Activated naive CD4-positive, alpha-beta T cell treated with anti-CD3 and anti-CD28 coated beads, Interleukin-2, amount 10 ng/mL, durations not matched to agents 7 days and 5 days (primary cell): ENCODE data around the gene TAL1.

Experiments used
- CTCF ChIA-PET: fragments of 350-600 bp; sonication (Branson Sonifier 250); formaldehyde crosslinking; loops from one replicate; lab custom pipeline; 2021; ENCODE audit warnings: antibody characterized with exemption; lab: Charles Lee
- DNase-seq: peaks from one replicate; pipeline ENCODE4 v3.0.0-alpha.2; 2020
- H3K27ac Mint-ChIP-seq: one replicate; pipeline ENCODE4 v1.8.0; 2021; ENCODE audit warnings: mild to moderate bottlenecking, moderate library complexity, mixed read lengths
- H3K27me3 Mint-ChIP-seq: one replicate; pipeline ENCODE4 v1.8.0; 2021; ENCODE audit warnings: mild to moderate bottlenecking, mixed read lengths
- H3K36me3 Mint-ChIP-seq: one replicate; pipeline ENCODE4 v1.8.0; 2021; ENCODE audit warnings: mixed read lengths
- H3K4me1 Mint-ChIP-seq: one replicate; pipeline ENCODE4 v1.8.0; 2021; ENCODE audit warnings: mixed read lengths
- H3K4me3 Mint-ChIP-seq: one replicate; pipeline ENCODE4 v1.8.0; 2021; ENCODE audit warnings: mild to moderate bottlenecking, moderate library complexity, mixed read lengths
- H3K9me3 Mint-ChIP-seq: one replicate; pipeline ENCODE4 v1.8.0; 2021; ENCODE audit warnings: mixed read lengths

TAL1 gene

DNA sequence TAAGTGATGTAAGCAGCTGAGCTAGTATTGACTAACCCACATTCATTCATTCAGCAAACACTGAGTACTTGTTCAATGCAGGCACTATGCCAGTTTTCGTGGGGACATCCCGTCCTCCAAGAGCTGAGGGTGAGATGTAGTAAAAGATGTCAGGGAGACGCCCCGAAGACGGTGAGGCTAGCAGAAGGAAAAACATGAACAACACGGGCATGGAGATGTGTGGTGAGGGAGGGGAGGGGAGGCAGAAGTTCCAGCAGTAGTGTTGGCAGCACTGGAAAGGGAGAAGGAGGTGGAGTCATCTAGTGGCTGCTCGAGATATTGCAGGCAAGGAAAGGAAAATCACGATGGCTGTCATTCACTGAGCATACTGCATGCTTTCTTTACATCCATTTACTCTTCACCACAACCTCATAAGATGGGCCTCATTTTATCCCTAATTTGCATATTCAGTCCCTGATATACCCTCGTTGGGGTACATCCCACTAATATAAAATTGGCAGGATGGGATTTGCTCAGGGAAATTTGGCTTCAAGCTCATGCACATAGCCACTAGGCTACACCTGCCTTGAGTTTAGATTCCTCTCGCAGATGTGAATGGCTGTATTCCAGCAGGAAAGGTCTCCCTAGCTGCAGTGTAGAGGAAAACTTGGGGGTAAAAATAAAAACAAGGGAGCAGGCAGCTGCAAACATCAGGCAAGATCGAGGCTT, 56.6 kb downstream of the TAL1 start:
- Mint-ChIP-seq H3K4me3 (no peak overlapping the region), H3K4me1 (peaks cover 4% of the 10 kb centered on the region), H3K27ac (no peak overlapping the region), H3K27me3 (peaks cover 40% of the 10 kb centered on the region), H3K36me3 (no peaks in the 10 kb centered on the region), H3K9me3 (no peaks in the 10 kb centered on the region)
- CTCF ChIA-PET: interaction anchor here (0.7 to 2.0 kb wide), 14 partner anchors 10 to 274 kb away, joined by 3 to 10 read pairs (median 4); partner anchors contain the start of gene PDZK1IP1
- DNase-seq: peak; percentile 69

DNA sequence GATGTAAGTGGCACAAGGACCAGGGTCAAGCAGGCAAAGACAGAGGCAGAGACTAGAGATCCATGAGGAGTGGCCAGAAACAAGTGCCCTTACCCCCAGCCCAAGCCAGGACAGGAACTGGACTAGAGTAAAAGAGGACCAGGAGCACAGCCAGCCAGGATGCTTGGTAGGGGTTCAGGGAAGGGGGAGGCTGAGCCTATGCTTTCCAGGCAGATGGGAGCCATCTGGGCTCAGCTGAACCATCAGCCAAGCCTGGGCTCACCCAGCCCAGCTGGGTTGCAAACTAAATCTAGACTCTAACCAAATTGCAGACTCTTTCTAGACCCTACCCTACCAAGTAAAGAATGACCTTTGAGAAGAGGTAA, 57.4 kb downstream of the TAL1 start:
- H3K27ac Mint-ChIP-seq: no peak overlapping the region
- no peak overlapping the region for H3K4me3 Mint-ChIP-seq
- no peak for DNase-seq
- peaks cover 33% of the 10 kb centered on the region for H3K27me3 Mint-ChIP-seq
- peaks cover 4% of the 10 kb centered on the region for H3K4me1 Mint-ChIP-seq
- CTCF ChIA-PET: interaction anchor here (1.1 to 2.0 kb wide), 6 partner anchors 10 to 275 kb away, joined by 3 to 10 read pairs (median 6); no protein-coding TSS in a partner anchor
- H3K36me3 Mint-ChIP-seq: no peaks in the 10 kb centered on the region
- H3K9me3 Mint-ChIP-seq: no peaks in the 10 kb centered on the region

DNA sequence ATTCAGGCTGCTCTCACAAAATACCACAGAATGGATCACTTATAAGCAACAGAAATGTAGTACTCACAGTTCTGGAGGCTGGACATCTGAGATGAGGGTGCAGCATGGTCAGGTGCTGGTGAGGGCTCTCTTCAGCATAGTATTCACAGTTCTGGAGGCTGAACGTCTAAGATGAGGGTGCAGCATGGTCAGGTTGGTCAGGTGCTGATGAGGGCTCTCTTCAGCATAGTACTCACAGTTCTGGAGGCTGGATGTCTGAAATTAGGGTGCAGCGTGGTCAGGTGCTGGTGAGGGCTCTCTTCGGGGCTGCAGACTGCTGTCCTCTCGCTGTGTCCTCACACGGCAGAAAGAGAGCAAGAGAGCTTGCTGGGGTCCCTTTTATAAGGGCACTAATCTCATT, 59.2 kb downstream of the TAL1 start:
- Mint-ChIP-seq H3K4me3 (no peak overlapping the region), H3K27ac (no peak overlapping the region), H3K4me1 (no peaks in the 10 kb centered on the region), H3K27me3 (peaks cover 20% of the 10 kb centered on the region), H3K36me3 (no peaks in the 10 kb centered on the region), H3K9me3 (no peaks in the 10 kb centered on the region)
- DNase-seq: no peak
- CTCF ChIA-PET: no interaction called here
